ENCODE measurements around the gene DLGAP3.

DLGAP3 gene

GRCh38 chr1:34864759-34865158, 64.7 kb downstream of the DLGAP3 start:
- no peak for DNase-seq

GRCh38 chr1:34863501-34863900, 65.9 kb downstream of the DLGAP3 start:
- no peak for DNase-seq

GRCh38 chr1:34859446-34860200, 69.8 kb downstream of the DLGAP3 start, which contains the start of gene SMIM12:
TSS of gene SMIM12 (minus strand) at chr1:34859749. CDS start at chr1:34855977, 3,772 bp downstream.
- DNase-seq: peak; percentile 55

- no peak for DNase-seq
Measured at GRCh38 chr1:34858901-34859445, 70.5 kb downstream of the DLGAP3 start.

GRCh38 chr1:34856697-34857096, 72.8 kb downstream of the DLGAP3 start:
- DNase-seq: no peak

GRCh38 chr1:34852677-34853217, 76.7 kb downstream of the DLGAP3 start:
- peak; percentile 85 for DNase-seq

- no peak for DNase-seq
Measured at GRCh38 chr1:34851431-34852105, 77.9 kb downstream of the DLGAP3 start.

GRCh38 chr1:34850382-34850781, 79.1 kb downstream of the DLGAP3 start:
- DNase-seq: no peak

- DNase-seq: no peak
Measured at GRCh38 chr1:34847094-34847493, 82.4 kb downstream of the DLGAP3 start.

- DNase-seq: no peak
Measured at GRCh38 chr1:34846265-34846664, 83.2 kb downstream of the DLGAP3 start.

- no peak for DNase-seq
Measured at GRCh38 chr1:34845131-34845901, 84.1 kb downstream of the DLGAP3 start.

GRCh38 chr1:34844252-34844634, 85.2 kb downstream of the DLGAP3 start:
- no peak for DNase-seq

GRCh38 chr1:34843392-34844251, 85.8 kb downstream of the DLGAP3 start:
- no peak for DNase-seq

GRCh38 chr1:34842952-34843371, 86.5 kb downstream of the DLGAP3 start:
- no peak for DNase-seq

GRCh38 chr1:34842073-34842472, 87.4 kb downstream of the DLGAP3 start:
- no peak for DNase-seq

GRCh38 chr1:34840426-34840825, 89.0 kb downstream of the DLGAP3 start:
- no peak for DNase-seq

GRCh38 chr1:34839526-34840305, 89.7 kb downstream of the DLGAP3 start:
- no peak for DNase-seq

- no peak for DNase-seq
Measured at GRCh38 chr1:34833711-34834110, 95.7 kb downstream of the DLGAP3 start.

- DNase-seq: no peak
Measured at GRCh38 chr1:34831721-34832246, 97.7 kb downstream of the DLGAP3 start.

GRCh38 chr1:34829250-34829649, 100.2 kb downstream of the DLGAP3 start:
- DNase-seq: no peak

GRCh38 chr1:34828611-34829010, 100.8 kb downstream of the DLGAP3 start:
- no peak for DNase-seq

Measured in NCI-H2107 (cell line).